ENCODE results near the gene PHYKPL.

The PHYKPL gene

GRCh38 chr5:178261666-178262600, 29.3 kb upstream of the PHYKPL start:
- no peak overlapping the region for H3K4me3 ChIP-seq (ENCODE audit: insufficient read depth, low read length, poor library complexity, severe bottlenecking)
- no peak overlapping the region for H2AFZ ChIP-seq (ENCODE audit: low read depth, low read length, severe bottlenecking)

GRCh38 chr5:178259623-178260536, 27.3 kb upstream of the PHYKPL start:
- no peak overlapping the region for H3K4me2 ChIP-seq (ENCODE audit: low read depth, low read length, poor library complexity, severe bottlenecking)
- no peaks in the 10 kb centered on the region for H3K36me3 ChIP-seq (ENCODE audit: low read length)
- H2AFZ ChIP-seq (ENCODE audit: low read depth, low read length, severe bottlenecking): no peak overlapping the region
- H3K79me2 ChIP-seq (ENCODE audit: insufficient read depth, low read length): no peaks in the 10 kb centered on the region
- no peaks in the 10 kb centered on the region for H3F3A ChIP-seq (ENCODE audit: insufficient read depth)
- no peaks in the 10 kb centered on the region for H3K27me3 ChIP-seq (ENCODE audit: low read length)
- H3K27ac ChIP-seq (ENCODE audit: low read depth, low read length): no peak overlapping the region
- H4K20me1 ChIP-seq (ENCODE audit: low read depth, low read length): no peaks in the 10 kb centered on the region
- no peak overlapping the region for H3K9ac ChIP-seq (ENCODE audit: low read length)
- TF ChIP-seq CTCF (IDR thresholded peaks at IDR 0.05; ENCODE audit: insufficient read depth, low read length, poor library complexity, severe bottlenecking): no peak
- TF ChIP-seq EZH2phosphoT487 (conservative IDR thresholded peaks at IDR 0.05; ENCODE audit: low read length): no peak
- H3K4me3 ChIP-seq (ENCODE audit: insufficient read depth, low read length, poor library complexity, severe bottlenecking): no peak overlapping the region
- H3K9me2 ChIP-seq (replicated peaks; ENCODE audit: insufficient read depth, low read length): no peaks in the 10 kb centered on the region
- no peaks in the 10 kb centered on the region for H3K9me3 ChIP-seq (ENCODE audit: insufficient read depth, low read length)

More at GRCh38 chr5:178261666-178262600, 29.3 kb upstream of the PHYKPL start:
- Histone ChIP-seq H3K36me3 (ENCODE audit: low read length) (no peaks in the 10 kb centered on the region), H3K27me3 (ENCODE audit: low read length) (no peaks in the 10 kb centered on the region), H3K4me2 (ENCODE audit: low read depth, low read length, poor library complexity, severe bottlenecking) (no peak overlapping the region), H3K9me2 (replicated peaks; ENCODE audit: insufficient read depth, low read length) (no peaks in the 10 kb centered on the region), H3F3A (ENCODE audit: insufficient read depth) (no peaks in the 10 kb centered on the region), H3K27ac (ENCODE audit: low read depth, low read length) (no peak overlapping the region), H3K9me3 (ENCODE audit: insufficient read depth, low read length) (no peaks in the 10 kb centered on the region), H3K79me2 (ENCODE audit: insufficient read depth, low read length) (no peaks in the 10 kb centered on the region), H3K9ac (ENCODE audit: low read length) (no peak overlapping the region), H4K20me1 (ENCODE audit: low read depth, low read length) (no peaks in the 10 kb centered on the region)
- TF ChIP-seq EZH2phosphoT487 (conservative IDR thresholded peaks at IDR 0.05; ENCODE audit: low read length): no peak
- TF ChIP-seq CTCF (IDR thresholded peaks at IDR 0.05; ENCODE audit: insufficient read depth, low read length, poor library complexity, severe bottlenecking): no peak

- H3K36me3 ChIP-seq (ENCODE audit: low read length): no peaks in the 10 kb centered on the region
- H3K4me2 ChIP-seq (ENCODE audit: low read depth, low read length, poor library complexity, severe bottlenecking): no peak overlapping the region
- H3K9ac ChIP-seq (ENCODE audit: low read length): no peak overlapping the region
- no peaks in the 10 kb centered on the region for H4K20me1 ChIP-seq (ENCODE audit: low read depth, low read length)
- H3K79me2 ChIP-seq (ENCODE audit: insufficient read depth, low read length): no peaks in the 10 kb centered on the region
- no peak overlapping the region for H3K27ac ChIP-seq (ENCODE audit: low read depth, low read length)
- H3K9me3 ChIP-seq (ENCODE audit: insufficient read depth, low read length): no peaks in the 10 kb centered on the region
- H3K9me2 ChIP-seq (replicated peaks; ENCODE audit: insufficient read depth, low read length): no peaks in the 10 kb centered on the region
- no peaks in the 10 kb centered on the region for H3F3A ChIP-seq (ENCODE audit: insufficient read depth)
- TF ChIP-seq CTCF (IDR thresholded peaks at IDR 0.05; ENCODE audit: insufficient read depth, low read length, poor library complexity, severe bottlenecking) (no peak), EZH2phosphoT487 (conservative IDR thresholded peaks at IDR 0.05; ENCODE audit: low read length) (no peak)
- H2AFZ ChIP-seq (ENCODE audit: low read depth, low read length, severe bottlenecking): no peak overlapping the region
- no peak overlapping the region for H3K4me3 ChIP-seq (ENCODE audit: insufficient read depth, low read length, poor library complexity, severe bottlenecking)
- H3K27me3 ChIP-seq (ENCODE audit: low read length): no peaks in the 10 kb centered on the region
Measured at GRCh38 chr5:178257650-178258049, 25.0 kb upstream of the PHYKPL start.
